Adrenal gland (tissue), 5 donors: ENCODE data around the gene DLGAP1.

Experiments
- CTCF ChIP-seq, 6 experiments: fragments of 450-650 bp in 4 of 6; fragments of 200-600 bp in 2 of 6; sonication (generic) in 1 of 6; IDR thresholded peaks; 1 replicate in 5 of 6; 2 replicates in 1 of 6; pipeline versions ENCODE4 v1.5.1 to v1.8.0; 2016 to 2021; ENCODE audit warnings: antibody characterized with exemption in 6 of 6, mild to moderate bottlenecking in 2 of 6, moderate library complexity in 1 of 6
- POLR2A ChIP-seq, 2 donors: fragments of 450-650 bp; IDR thresholded peaks; one replicate each; pipeline ENCODE4 v1.6.1; 2017; ENCODE audit warnings: antibody characterized with exemption in 2 of 2, mild to moderate bottlenecking in 2 of 2, moderate library complexity in 1 of 2
- donor health status: DM: no; HTN: no; CAD: no.

GRCh38 chr18:3885209-3885792, 569.8 kb downstream of the DLGAP1 start:
- TF ChIP-seq POLR2A (IDR thresholded peaks at IDR 0.05) (no peak), CTCF (IDR thresholded peaks at IDR 0.05) (peak in 3 of 6 experiments; percentile 10 to 15 (median 12))
